ENCODE results near the gene DTX3. TPM values are rescaled to one million over a fixed set of nuclear protein-coding genes. Genes with fewer than 3 reads are reported as not detected.

DTX3 gene
- total RNA-seq, 1 experiment from 2014 or later = 18.1 TPM

- intact Hi-C loops (cut with micrococcal nuclease; ENCODE audit: unreplicated experiment) = loop anchor here (2.0 to 10.0 kb wide), 2 partner anchors 44 to 134 kb away; partner anchors contain the start of gene DCTN2
- Histone ChIP-seq H3K9me3 (ENCODE audit: insufficient read depth, low read depth) (no peaks in the 10 kb centered on the region), H3K27me3 (ENCODE audit: insufficient read depth, low read depth) (peaks cover 16% of the 10 kb centered on the region), H3K79me2 (ENCODE audit: low read depth) (peaks cover 23% of the 10 kb centered on the region), H3K36me3 (ENCODE audit: low read depth) (peaks cover 13% of the 10 kb centered on the region), H3K27ac (no peak overlapping the region), H2AFZ (peak overlapping the region; percentile 99), H3K4me1 (replicated peaks; ENCODE audit: insufficient read depth) (peaks cover 15% of the 10 kb centered on the region), H3K4me3 (peak overlapping the region; percentile 97), H3K9me2 (ENCODE audit: insufficient read depth) (no peaks in the 10 kb centered on the region), H4K20me1 (ENCODE audit: insufficient read depth) (no peaks in the 10 kb centered on the region), H3F3A (ENCODE audit: insufficient read depth, low read depth) (no peaks in the 10 kb centered on the region), H3K4me2 (peak overlapping the region; percentile 95)
- TF ChIP-seq EZH2 (IDR thresholded peaks at IDR 0.05; ENCODE audit: low read depth) (no peak), CTCF (conservative IDR thresholded peaks at IDR 0.05) (no peak)
- no peak for DNase-seq
- CTCF ChIA-PET = no interaction called here
- POLR2A ChIA-PET (ENCODE audit: unreplicated experiment) = no interaction called here
- BruUV-seq (replicated peaks) = TSS peak; percentile 25
Observed at GRCh38 chr12:57590479-57590863, 14.2 kb upstream of the DTX3 start.

- peak; percentile 76 to 86 for DNase-seq
- no TSS peak for BruUV-seq (replicated peaks)
- Histone ChIP-seq H3K4me1 (replicated peaks; ENCODE audit: insufficient read depth) (peaks cover 15% of the 10 kb centered on the region), H3K27ac (no peak within 1 kb of the TSS), H3K9me2 (ENCODE audit: insufficient read depth) (no peaks in the 10 kb centered on the region), H3K79me2 (ENCODE audit: low read depth) (peaks cover 23% of the 10 kb centered on the region), H4K20me1 (ENCODE audit: insufficient read depth) (no peaks in the 10 kb centered on the region), H2AFZ (peak within 1 kb of the TSS; percentile 99), H3K36me3 (ENCODE audit: low read depth) (peaks cover 13% of the 10 kb centered on the region), H3K27me3 (ENCODE audit: insufficient read depth, low read depth) (peaks cover 13% of the 10 kb centered on the region), H3K4me2 (peak within 1 kb of the TSS; percentile 95), H3K4me3 (peak within 1 kb of the TSS; percentile 97), H3K9me3 (ENCODE audit: insufficient read depth, low read depth) (no peaks in the 10 kb centered on the region), H3F3A (ENCODE audit: insufficient read depth, low read depth) (no peaks in the 10 kb centered on the region)
- intact Hi-C loops (cut with micrococcal nuclease; ENCODE audit: unreplicated experiment) = loop anchor here (1.0 to 10.0 kb wide), 3 partner anchors 13 to 134 kb away; partner anchors contain the start of genes DCTN2 and DTX3
- CTCF ChIA-PET = interaction anchor here (0.6 to 1.3 kb wide), 2 partner anchors 8 to 584 kb away, joined by 4 to 17 read pairs; no protein-coding TSS in a partner anchor
- TF ChIP-seq CTCF (conservative IDR thresholded peaks at IDR 0.05) (no peak), EZH2 (IDR thresholded peaks at IDR 0.05; ENCODE audit: low read depth) (no peak)
- POLR2A ChIA-PET (ENCODE audit: unreplicated experiment) = interaction anchor here (0.6 kb wide), 1 partner anchor 44 kb away, joined by 6 read pairs; the partner anchor contains the start of gene DCTN2
Observed at GRCh38 chr12:57590864-57591781, 13.5 kb upstream of the DTX3 start, which contains the start of gene PIP4K2C. PIP4K2C (plus strand) TSS chr12:57591192; CDS start chr12:57591290, 98 bp downstream.

GRCh38 chr12:57591782-57592325, 12.8 kb upstream of the DTX3 start:
- H3K27ac ChIP-seq = no peak overlapping the region
- ChIA-PET POLR2A (ENCODE audit: unreplicated experiment) (interaction anchor here (0.6 kb wide), 1 partner anchor 36 kb away, joined by 3 read pairs; no protein-coding TSS in a partner anchor), CTCF (interaction anchor here (1.3 kb wide), 1 partner anchor 8 kb away, joined by 4 read pairs; no protein-coding TSS in a partner anchor)
- BruUV-seq (replicated peaks) = TSS peak; percentile 55
- no peaks in the 10 kb centered on the region for H4K20me1 ChIP-seq (ENCODE audit: insufficient read depth)
- H3K27me3 ChIP-seq (ENCODE audit: insufficient read depth, low read depth) = peaks cover 10% of the 10 kb centered on the region
- H3K4me3 ChIP-seq = peak overlapping the region; percentile 97
- H3K4me2 ChIP-seq = peak overlapping the region; percentile 95
- no peaks in the 10 kb centered on the region for H3K9me2 ChIP-seq (ENCODE audit: insufficient read depth)
- peaks cover 18% of the 10 kb centered on the region for H3K36me3 ChIP-seq (ENCODE audit: low read depth)
- TF ChIP-seq EZH2 (IDR thresholded peaks at IDR 0.05; ENCODE audit: low read depth) = no peak
- TF ChIP-seq CTCF (conservative IDR thresholded peaks at IDR 0.05) = no peak
- H2AFZ ChIP-seq = peak overlapping the region; percentile 99
- H3F3A ChIP-seq (ENCODE audit: insufficient read depth, low read depth) = no peaks in the 10 kb centered on the region
- peaks cover 23% of the 10 kb centered on the region for H3K79me2 ChIP-seq (ENCODE audit: low read depth)
- no peak for DNase-seq
- H3K9me3 ChIP-seq (ENCODE audit: insufficient read depth, low read depth) = no peaks in the 10 kb centered on the region
- peaks cover 15% of the 10 kb centered on the region for H3K4me1 ChIP-seq (replicated peaks; ENCODE audit: insufficient read depth)
- intact Hi-C loops (cut with micrococcal nuclease; ENCODE audit: unreplicated experiment) = loop anchor here (1.0 to 10.0 kb wide), 3 partner anchors 12 to 133 kb away; partner anchors contain the start of genes DCTN2 and DTX3

Data from PC-9 (cell line).